Measurements from ENCODE around the gene PER2.
A peak's percentile ranks its signal among the peaks of the same experiment; 100 is the strongest.

PER2 gene

DNA sequence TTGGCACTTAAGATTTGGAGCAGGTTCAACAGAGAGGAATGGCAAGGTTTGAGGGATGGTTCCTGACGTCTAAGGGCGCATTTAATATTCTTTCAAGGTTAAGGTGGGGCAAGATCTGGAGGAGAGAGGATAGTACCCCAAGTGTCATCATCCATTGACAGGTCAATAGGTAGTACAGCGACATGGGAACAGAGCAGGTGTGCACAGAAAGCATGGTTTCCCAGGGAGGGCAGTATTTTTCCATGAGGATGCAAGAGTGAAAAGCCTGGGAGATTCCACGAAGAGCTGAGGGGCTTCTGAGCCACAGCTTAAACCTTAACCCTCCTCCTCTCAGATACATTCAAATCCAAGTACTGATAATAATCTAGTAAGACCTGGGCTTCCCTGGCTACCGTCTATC, 57.7 kb downstream of the PER2 start:
- Histone ChIP-seq H3K4me1 (ENCODE audit: insufficient read depth, insufficient read length) (peaks cover 2% of the 10 kb centered on the region), H3K36me3 (ENCODE audit: insufficient read depth, insufficient read length, low read length) (peaks cover 8% of the 10 kb centered on the region), H3K27me3 (ENCODE audit: insufficient read depth, insufficient read length) (peaks cover 21% of the 10 kb centered on the region), H3K9me3 (ENCODE audit: insufficient read depth, low read length) (no peaks in the 10 kb centered on the region), H3K4me3 (ENCODE audit: insufficient read length, low read depth) (peak overlapping the region; percentile 71), H3K9ac (ENCODE audit: insufficient read length, low read depth) (peak overlapping the region; percentile 79)
- TF ChIP-seq SUZ12 (IDR thresholded peaks at IDR 0.05; ENCODE audit: extremely low read depth, insufficient read depth, insufficient read length) (no peak), YY1 (IDR thresholded peaks at IDR 0.05; ENCODE audit: insufficient read depth, insufficient read length) (no peak), ZNF274 (IDR thresholded peaks at IDR 0.05; ENCODE audit: low read depth, low read length) (no peak)
- DNase-seq (ENCODE audit: low read depth, low spot score), result no peak

DNA sequence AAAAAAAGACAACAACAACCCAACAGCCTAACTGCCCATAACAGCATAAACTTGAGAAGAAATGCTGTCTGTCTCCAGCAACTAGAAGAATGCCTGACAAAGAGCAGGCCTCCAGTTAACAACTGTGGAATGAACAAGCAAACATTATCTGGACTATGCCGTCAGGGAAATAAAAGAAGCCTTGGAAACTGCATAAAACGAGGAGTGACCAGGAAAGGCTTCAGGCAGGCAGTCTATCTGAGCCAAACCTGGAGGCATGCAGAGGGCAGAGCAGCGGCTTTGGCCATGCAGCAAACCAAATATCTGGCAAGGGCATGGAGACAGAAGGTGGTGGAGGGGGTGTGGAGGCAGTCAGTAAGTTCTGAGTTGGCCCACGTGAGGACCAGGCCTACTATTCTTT, 59.7 kb downstream of the PER2 start:
- Histone ChIP-seq H3K9me3 (ENCODE audit: insufficient read depth, low read length) (no peaks in the 10 kb centered on the region), H3K36me3 (ENCODE audit: insufficient read depth, insufficient read length, low read length) (peaks cover 10% of the 10 kb centered on the region), H3K4me1 (ENCODE audit: insufficient read depth, insufficient read length) (peaks cover 2% of the 10 kb centered on the region), H3K27me3 (ENCODE audit: insufficient read depth, insufficient read length) (peaks cover 21% of the 10 kb centered on the region), H3K4me3 (ENCODE audit: insufficient read length, low read depth) (no peak overlapping the region), H3K9ac (ENCODE audit: insufficient read length, low read depth) (no peak overlapping the region)
- DNase-seq (ENCODE audit: low read depth, low spot score), result no peak
- TF ChIP-seq YY1 (IDR thresholded peaks at IDR 0.05; ENCODE audit: insufficient read depth, insufficient read length) (no peak), ZNF274 (IDR thresholded peaks at IDR 0.05; ENCODE audit: low read depth, low read length) (no peak), SUZ12 (IDR thresholded peaks at IDR 0.05; ENCODE audit: extremely low read depth, insufficient read depth, insufficient read length) (no peak)

DNA sequence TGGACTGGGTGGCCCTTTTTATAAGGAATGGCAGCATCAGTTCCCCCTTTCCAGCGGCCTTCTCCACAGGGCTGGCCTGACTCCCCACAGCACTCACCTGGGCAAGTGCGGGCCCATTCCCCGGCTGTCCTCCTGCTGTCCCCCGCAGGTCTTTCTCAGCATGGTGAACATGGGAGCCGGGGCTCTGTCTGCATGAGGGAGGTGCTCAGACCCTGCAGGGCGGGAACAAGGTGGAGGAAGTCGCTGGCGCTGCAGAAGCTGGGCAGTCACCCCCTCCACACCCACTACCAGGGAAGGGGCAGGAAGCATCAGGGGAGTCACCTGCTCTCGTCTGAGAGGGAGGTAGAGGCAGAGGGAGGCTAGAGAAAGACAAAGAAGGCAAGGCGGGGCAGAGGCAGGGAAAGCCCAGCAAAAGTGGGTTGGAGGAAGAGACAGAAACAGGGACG, 60.8 kb downstream of the PER2 start:
- peaks cover 21% of the 10 kb centered on the region for H3K27me3 ChIP-seq (ENCODE audit: insufficient read depth, insufficient read length)
- no peak overlapping the region for H3K9ac ChIP-seq (ENCODE audit: insufficient read length, low read depth)
- no peak for DNase-seq (ENCODE audit: low read depth, low spot score)
- H3K4me3 ChIP-seq (ENCODE audit: insufficient read length, low read depth), result no peak overlapping the region
- TF ChIP-seq SUZ12 (IDR thresholded peaks at IDR 0.05; ENCODE audit: extremely low read depth, insufficient read depth, insufficient read length) (no peak), YY1 (IDR thresholded peaks at IDR 0.05; ENCODE audit: insufficient read depth, insufficient read length) (no peak), ZNF274 (IDR thresholded peaks at IDR 0.05; ENCODE audit: low read depth, low read length) (no peak)
- no peaks in the 10 kb centered on the region for H3K9me3 ChIP-seq (ENCODE audit: insufficient read depth, low read length)
- H3K36me3 ChIP-seq (ENCODE audit: insufficient read depth, insufficient read length, low read length), result peaks cover 10% of the 10 kb centered on the region
- H3K4me1 ChIP-seq (ENCODE audit: insufficient read depth, insufficient read length), result peaks cover 2% of the 10 kb centered on the region

DNA sequence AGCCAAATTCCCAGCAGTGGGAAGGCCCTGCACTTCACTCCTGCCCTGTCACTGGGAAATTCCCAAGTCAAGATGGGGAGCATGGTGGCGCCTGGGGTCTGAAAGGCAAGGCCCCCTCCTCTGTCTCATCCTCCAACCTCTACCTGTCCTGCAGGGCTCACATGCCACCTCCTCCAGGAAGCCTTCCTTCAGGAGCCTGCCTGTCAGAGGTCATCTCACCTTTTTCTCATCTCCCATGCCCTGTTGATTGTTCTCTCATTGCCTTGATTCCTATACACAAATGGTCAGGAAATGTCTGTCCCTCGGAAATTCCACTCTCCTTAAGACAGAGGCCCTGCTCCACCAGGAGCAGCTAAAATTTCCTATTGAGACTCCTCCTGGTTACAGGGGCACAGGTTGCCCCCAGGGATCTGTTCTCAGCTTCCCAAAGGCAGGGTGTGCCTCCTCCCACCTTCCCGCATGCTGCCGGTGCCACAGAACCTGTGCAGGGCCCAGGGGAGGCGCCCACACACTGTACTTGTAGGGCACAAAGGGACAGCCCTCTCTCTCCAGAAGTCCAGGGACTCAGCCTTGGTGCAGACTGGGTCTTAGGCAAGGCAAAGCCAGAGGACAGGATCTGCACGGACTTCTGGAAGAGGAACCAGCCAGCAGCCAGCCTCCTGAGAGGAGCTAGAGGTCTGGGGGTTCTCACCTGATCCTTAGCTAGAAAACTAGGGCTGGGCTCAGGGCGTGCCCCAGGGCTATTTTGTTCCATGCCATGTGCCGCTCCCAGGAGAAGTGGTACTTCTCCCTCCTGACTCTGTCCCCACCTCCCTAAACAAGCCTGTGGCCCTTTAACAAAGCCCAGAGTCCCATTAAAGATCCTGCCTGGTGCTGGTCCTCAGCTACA, 61.5 kb downstream of the PER2 start:
- Histone ChIP-seq H3K27me3 (ENCODE audit: insufficient read depth, insufficient read length) (peaks cover 21% of the 10 kb centered on the region), H3K9ac (ENCODE audit: insufficient read length, low read depth) (no peak overlapping the region), H3K36me3 (ENCODE audit: insufficient read depth, insufficient read length, low read length) (peaks cover 10% of the 10 kb centered on the region), H3K4me3 (ENCODE audit: insufficient read length, low read depth) (no peak overlapping the region), H3K4me1 (ENCODE audit: insufficient read depth, insufficient read length) (peaks cover 2% of the 10 kb centered on the region), H3K9me3 (ENCODE audit: insufficient read depth, low read length) (no peaks in the 10 kb centered on the region)
- no peak for DNase-seq (ENCODE audit: low read depth, low spot score)
- no peak for TF ChIP-seq SUZ12 (IDR thresholded peaks at IDR 0.05; ENCODE audit: extremely low read depth, insufficient read depth, insufficient read length)
- no peak for TF ChIP-seq YY1 (IDR thresholded peaks at IDR 0.05; ENCODE audit: insufficient read depth, insufficient read length)
- no peak for TF ChIP-seq ZNF274 (IDR thresholded peaks at IDR 0.05; ENCODE audit: low read depth, low read length)

DNA sequence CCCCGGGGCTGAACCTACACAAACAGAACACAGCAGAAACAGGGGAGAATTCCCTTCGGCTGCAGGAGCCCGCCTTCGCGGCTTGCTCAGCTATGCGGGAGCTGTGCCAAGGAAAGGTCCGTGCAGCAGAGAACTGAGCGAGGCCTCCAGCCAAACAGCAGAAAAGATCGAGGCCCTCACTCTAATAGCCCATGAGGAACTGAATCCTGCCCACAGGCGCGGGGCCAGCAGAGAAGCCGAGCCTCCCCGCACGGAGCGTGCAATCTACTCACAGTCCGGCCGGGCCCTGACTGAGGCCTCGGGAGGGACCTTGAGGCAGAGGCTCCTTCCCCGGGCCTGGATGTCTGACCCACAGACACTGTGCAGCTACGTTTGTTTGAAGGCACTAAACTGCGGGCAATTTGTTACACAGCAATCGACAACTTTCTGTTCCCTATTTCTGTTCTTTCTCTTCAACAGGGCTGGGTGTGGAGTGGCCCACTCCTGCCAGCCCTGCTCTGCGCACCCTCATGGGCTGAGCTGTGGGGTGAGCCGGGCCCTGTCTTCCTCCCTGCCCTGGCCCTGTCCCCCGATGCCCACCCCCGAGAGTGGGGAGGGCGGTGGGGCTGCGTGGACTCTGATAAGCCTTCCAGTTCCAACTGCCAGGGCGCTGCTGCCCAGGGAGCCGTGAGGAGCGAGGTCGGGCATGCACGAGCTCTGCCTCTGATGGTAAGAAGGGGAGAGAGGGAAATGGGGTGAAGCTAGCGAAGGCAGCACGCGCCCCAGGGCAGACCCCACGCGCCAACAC, 62.3 kb downstream of the PER2 start:
- DNase-seq (ENCODE audit: low read depth, low spot score), result no peak
- no peak for TF ChIP-seq SUZ12 (IDR thresholded peaks at IDR 0.05; ENCODE audit: extremely low read depth, insufficient read depth, insufficient read length)
- TF ChIP-seq YY1 (IDR thresholded peaks at IDR 0.05; ENCODE audit: insufficient read depth, insufficient read length), result no peak
- no peak for TF ChIP-seq ZNF274 (IDR thresholded peaks at IDR 0.05; ENCODE audit: low read depth, low read length)
- Histone ChIP-seq H3K4me1 (ENCODE audit: insufficient read depth, insufficient read length) (peaks cover 2% of the 10 kb centered on the region), H3K9me3 (ENCODE audit: insufficient read depth, low read length) (no peaks in the 10 kb centered on the region), H3K4me3 (ENCODE audit: insufficient read length, low read depth) (no peak overlapping the region), H3K36me3 (ENCODE audit: insufficient read depth, insufficient read length, low read length) (peaks cover 10% of the 10 kb centered on the region), H3K9ac (ENCODE audit: insufficient read length, low read depth) (no peak overlapping the region), H3K27me3 (ENCODE audit: insufficient read depth, insufficient read length) (peaks cover 17% of the 10 kb centered on the region)

DNA sequence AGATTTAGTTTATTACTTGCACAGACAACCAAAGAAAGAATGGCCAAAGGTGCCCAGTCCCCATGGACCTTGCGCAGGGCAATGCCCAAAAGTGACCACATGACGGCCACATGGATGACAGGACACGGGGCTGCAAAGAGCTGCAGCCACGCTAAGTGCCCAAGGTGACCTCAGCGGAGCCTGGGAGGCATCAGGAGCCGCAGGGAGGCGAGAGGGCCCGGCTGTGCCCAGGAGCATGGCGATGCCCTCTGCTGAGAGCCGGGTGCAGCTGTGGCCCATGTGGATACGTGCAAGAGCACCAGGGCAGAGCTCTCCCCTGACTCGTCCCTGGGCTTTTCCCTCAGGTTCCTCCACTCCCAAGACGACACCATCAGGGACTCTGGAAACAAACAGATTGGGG, 63.3 kb downstream of the PER2 start:
- TF ChIP-seq YY1 (IDR thresholded peaks at IDR 0.05; ENCODE audit: insufficient read depth, insufficient read length) (no peak), ZNF274 (IDR thresholded peaks at IDR 0.05; ENCODE audit: low read depth, low read length) (no peak), SUZ12 (IDR thresholded peaks at IDR 0.05; ENCODE audit: extremely low read depth, insufficient read depth, insufficient read length) (no peak)
- H3K27me3 ChIP-seq (ENCODE audit: insufficient read depth, insufficient read length), result peaks cover 7% of the 10 kb centered on the region
- peaks cover 8% of the 10 kb centered on the region; the same call in 1 of the 2 replicates for H3K9me3 ChIP-seq (ENCODE audit: insufficient read depth, low read length)
- H3K9ac ChIP-seq (ENCODE audit: insufficient read length, low read depth), result no peak overlapping the region
- DNase-seq (ENCODE audit: low read depth, low spot score), result no peak
- no peak overlapping the region for H3K4me3 ChIP-seq (ENCODE audit: insufficient read length, low read depth)
- H3K4me1 ChIP-seq (ENCODE audit: insufficient read depth, insufficient read length), result peaks cover 2% of the 10 kb centered on the region
- H3K36me3 ChIP-seq (ENCODE audit: insufficient read depth, insufficient read length, low read length), result peaks cover 10% of the 10 kb centered on the region
